H9 (cell line): Measurements from ENCODE around the gene AP2A2. TPM values are rescaled to one million over a fixed set of nuclear protein-coding genes. Genes with fewer than 3 reads are reported as not detected.
A peak's percentile ranks its signal among the peaks of the same experiment; 100 is the strongest.

Experiments
- DNase-seq: peaks from one replicate; pipeline ENCODE4 v3.0.0-alpha.2; 2017
- H2AFZ ChIP-seq: one replicate; pipeline ENCODE4 v1.6.1; 2013; ENCODE audit warnings: mild to moderate bottlenecking, low read length, control low read depth, moderate library complexity
- H2AK5ac ChIP-seq: 2 replicates; pipeline ENCODE4 v1.6.1; 2013; ENCODE audit warnings: low read length, control low read depth, mixed read lengths; ENCODE audit not compliant: insufficient read length
- H2BK120ac ChIP-seq: one replicate; pipeline ENCODE4 v1.6.1; 2013; ENCODE audit warnings: low read depth, mild to moderate bottlenecking, low read length, control low read depth, inconsistent platforms; ENCODE audit not compliant: poor library complexity, severe bottlenecking
- H2BK12ac ChIP-seq: 2 replicates; pipeline ENCODE4 v1.6.1; 2013; ENCODE audit warnings: low read length, control low read depth, mixed read lengths, low read depth; ENCODE audit not compliant: insufficient read length
- H2BK15ac ChIP-seq: 2 replicates; pipeline ENCODE4 v1.6.1; 2013; ENCODE audit warnings: low read depth, low read length, control low read depth
- H2BK20ac ChIP-seq: one replicate; pipeline ENCODE4 v1.6.1; 2013; ENCODE audit warnings: low read depth, mild to moderate bottlenecking, low read length, control low read depth, inconsistent platforms; ENCODE audit not compliant: poor library complexity, severe bottlenecking
- H2BK5ac ChIP-seq: 2 replicates; pipeline ENCODE4 v1.6.1; 2013; ENCODE audit warnings: low read length, control low read depth, mixed read lengths; ENCODE audit not compliant: insufficient read length
- H3K14ac ChIP-seq: 2 replicates; pipeline ENCODE4 v1.6.1; 2013; ENCODE audit warnings: low read length, control low read depth; ENCODE audit not compliant: insufficient read depth
- H3K18ac ChIP-seq: 2 replicates; pipeline ENCODE4 v1.6.1; 2013; ENCODE audit warnings: low read depth, mild to moderate bottlenecking, mixed read lengths, low read length, control low read depth; ENCODE audit not compliant: insufficient read length
- H3K23ac ChIP-seq: 2 replicates; pipeline ENCODE4 v1.6.1; 2013; ENCODE audit warnings: low read length, control low read depth, mixed read lengths, low read depth; ENCODE audit not compliant: insufficient read length
- H3K23me2 ChIP-seq: 2 replicates; pipeline ENCODE4 v1.6.1; 2013; ENCODE audit warnings: low read depth, mild to moderate bottlenecking, mixed read lengths, low read length, control low read depth; ENCODE audit not compliant: insufficient read length, poor library complexity, severe bottlenecking
- H3K27ac ChIP-seq: 2 replicates; pipeline ENCODE4 v1.5.1; 2013; ENCODE audit warnings: low read length, control low read depth, mixed read lengths, low read depth; ENCODE audit not compliant: insufficient read length
- H3K27me3 ChIP-seq: 2 replicates; pipeline ENCODE4 v1.6.1; 2013; ENCODE audit warnings: low read length, control low read depth, inconsistent platforms; ENCODE audit not compliant: insufficient read depth
- H3K4ac ChIP-seq: 2 replicates; pipeline ENCODE4 v1.6.1; 2013; ENCODE audit warnings: low read depth, mild to moderate bottlenecking, control low read depth, inconsistent platforms, low read length, moderate library complexity
- H3K4me1 ChIP-seq: 2 replicates; pipeline ENCODE4 v1.6.1; 2013; ENCODE audit warnings: low read length, control low read depth, inconsistent platforms; ENCODE audit not compliant: insufficient read depth
- H3K4me2 ChIP-seq: 2 replicates; pipeline ENCODE4 v1.6.1; 2013; ENCODE audit warnings: low read length, control low read depth, mixed read lengths; ENCODE audit not compliant: insufficient read length, insufficient read depth
- H3K56ac ChIP-seq: 2 replicates; pipeline ENCODE4 v1.6.1; 2013; ENCODE audit warnings: low read depth, mild to moderate bottlenecking, mixed read lengths, low read length, control low read depth; ENCODE audit not compliant: insufficient read length
- H3K79me1 ChIP-seq: 2 replicates; pipeline ENCODE4 v1.6.1; 2013; ENCODE audit warnings: low read depth, mild to moderate bottlenecking, moderate library complexity, low read length, control low read depth, inconsistent platforms; ENCODE audit not compliant: insufficient read depth, poor library complexity, severe bottlenecking
- H3K79me2 ChIP-seq: 2 replicates; pipeline ENCODE4 v1.6.1; 2013; ENCODE audit warnings: low read length, control low read depth, inconsistent platforms; ENCODE audit not compliant: insufficient read depth
- H3K9ac ChIP-seq: 2 replicates; pipeline ENCODE4 v1.6.1; 2013; ENCODE audit warnings: low read length, control low read depth, mixed read lengths; ENCODE audit not compliant: insufficient read length; ENCODE audit errors: extremely low read depth
- H3K9me3 ChIP-seq: one replicate; pipeline ENCODE4 v1.6.1; 2013; ENCODE audit warnings: low read depth, low read length, inconsistent platforms; ENCODE audit not compliant: control insufficient read depth
- H3T11ph ChIP-seq: one replicate; pipeline ENCODE4 v1.6.1; 2013; ENCODE audit warnings: mild to moderate bottlenecking, low read length, control low read depth, inconsistent platforms
- H4K20me1 ChIP-seq: one replicate; pipeline ENCODE4 v1.6.1; 2013; ENCODE audit not compliant: control insufficient read depth, insufficient read length, insufficient read depth
- H4K5ac ChIP-seq: 2 replicates; pipeline ENCODE4 v1.6.1; 2013; ENCODE audit warnings: low read depth, mild to moderate bottlenecking, mixed read lengths, low read length, control low read depth; ENCODE audit not compliant: insufficient read length
- H4K8ac ChIP-seq: replicated peaks from 2 replicates; pipeline ENCODE4 v1.6.1; 2013; ENCODE audit warnings: low read length, control low read depth, mixed read lengths, low read depth; ENCODE audit not compliant: insufficient read length
- H4K91ac ChIP-seq: 2 replicates; pipeline ENCODE4 v1.6.1; 2013; ENCODE audit warnings: low read depth, mild to moderate bottlenecking, moderate library complexity, mixed read lengths, low read length, control low read depth; ENCODE audit not compliant: insufficient read length
- H3K27ac Mint-ChIP-seq, 3 experiments: 2 replicates in 2 of 3; 3 replicates in 1 of 3; pipeline ENCODE4 v1.8.0; 2020 to 2021; ENCODE audit warnings: mixed read lengths in 3 of 3, mild to moderate bottlenecking in 1 of 3, moderate library complexity in 1 of 3
- H3K27me3 Mint-ChIP-seq: 2 replicates; pipeline ENCODE4 v1.8.0; 2021; ENCODE audit warnings: low read depth, mild to moderate bottlenecking, moderate library complexity, mixed read lengths
- H3K36me3 Mint-ChIP-seq, 3 experiments: 2 replicates in 2 of 3; 3 replicates in 1 of 3; pipeline ENCODE4 v1.8.0; 2020 to 2021; ENCODE audit warnings: low read depth in 3 of 3, mixed read lengths in 3 of 3; ENCODE audit not compliant: insufficient read depth in 1 of 3
- H3K4me1 Mint-ChIP-seq, 2 experiments: 2 replicates each; pipeline ENCODE4 v1.8.0; 2020; ENCODE audit warnings: mixed read lengths in 2 of 2
- H3K4me3 Mint-ChIP-seq, 2 experiments: 2 replicates in 1 of 2; 3 replicates in 1 of 2; pipeline ENCODE4 v1.8.0; 2020 to 2021; ENCODE audit warnings: mild to moderate bottlenecking in 2 of 2, mixed read lengths in 2 of 2, moderate library complexity in 1 of 2
- H3K9me3 Mint-ChIP-seq, 2 experiments: 2 replicates in 1 of 2; 3 replicates in 1 of 2; pipeline ENCODE4 v1.8.0; 2020; ENCODE audit warnings: mild to moderate bottlenecking in 2 of 2, mixed read lengths in 2 of 2, moderate library complexity in 1 of 2
- CTCF ChIP-seq: fragments of 200-600 bp; sonication (generic); conservative IDR thresholded peaks from 3 replicates; pipeline ENCODE4 v1.8.0; 2021; ENCODE audit warnings: antibody characterized with exemption, mild to moderate bottlenecking
- WGBS: extraction: QIAGEN DNeasy Blood & Tissue Kit; methylation state at CpG from one replicate; pipeline ENCODE4 v1.1.7; 2013; ENCODE audit warnings: missing lambda C conversion rate, low lambda C conversion rate, mixed read lengths; ENCODE audit not compliant: insufficient read length; ENCODE audit errors: extremely low coverage; 5-methylcytosine and 5-hydroxymethylcytosine counted together
- total RNA-seq: library from RNA; stranded (reverse); gene quantifications from 2 replicates; pipeline ENCODE4 v1.2.1, GENCODE V29; 2021

Gene AP2A2
- total RNA-seq, 1 experiment from 2014 or later = 53.7 TPM

GRCh38 chr11:954392-955153, 28.9 kb downstream of the AP2A2 start:
- Mint-ChIP-seq H3K27ac (peak overlapping the region in 2 of 3 experiments; percentile 54 to 78; a peak in 4 of 7 replicates), H3K27me3 (no peaks in the 10 kb centered on the region), H3K4me1 (peaks cover 60 to 64% of the 10 kb centered on the region in 2 experiments), H3K36me3 (peaks cover 5 to 11% (median 10%) of the 10 kb centered on the region in 3 experiments), H3K9me3 (peaks cover 0 to 5% of the 10 kb centered on the region in 2 experiments; a peak in 1 of 5 replicates), H3K4me3 (peak overlapping the region in 1 of 2 experiments; percentile 18; a peak in 1 of 5 replicates)
- Histone ChIP-seq H4K20me1 (no peaks in the 10 kb centered on the region), H4K91ac (no peak overlapping the region), H2BK20ac (no peak overlapping the region), H3K79me2 (peaks cover 11% of the 10 kb centered on the region; the same call in 1 of the 2 replicates), H3K9me3 (no peaks in the 10 kb centered on the region), H2BK5ac (no peak overlapping the region), H3K18ac (no peak overlapping the region), H3K4me1 (peaks cover 8% of the 10 kb centered on the region; the same call in 1 of the 2 replicates), H2BK12ac (no peak overlapping the region), H2BK120ac (no peak overlapping the region), H3K4me2 (no peak overlapping the region), H3K23ac (no peak overlapping the region), H3K27ac (no peak overlapping the region), H2BK15ac (no peak overlapping the region), H2AFZ (no peak overlapping the region), H4K5ac (no peak overlapping the region), H3T11ph (no peak overlapping the region), H3K79me1 (peaks cover 6% of the 10 kb centered on the region), H3K56ac (no peak overlapping the region), H3K23me2 (no peaks in the 10 kb centered on the region), H2AK5ac (no peak overlapping the region), H3K27me3 (no peaks in the 10 kb centered on the region), H4K8ac (no peak overlapping the region), H3K4ac (no peak overlapping the region), H3K9ac (no peak overlapping the region), H3K14ac (peak overlapping the region; percentile 21; the same call in 1 of the 2 replicates)
- no peak for DNase-seq
- whole genome bisulfite sequencing = 100% methylated on average over 3 of the region's 5 CpGs
- TF ChIP-seq CTCF = no peak
